GM19043 (cell line): ENCODE results near the gene ATG2A.
A peak's percentile ranks its signal among the peaks of the same experiment; 100 is the strongest.

Experiments
- ATAC-seq: cut with Tn5 transposase; IDR thresholded peaks from one replicate; pipeline ENCODE4 v1.9.1; 2021; ENCODE audit warnings: low read depth; ENCODE audit not compliant: unreplicated experiment

The ATG2A gene

DNA sequence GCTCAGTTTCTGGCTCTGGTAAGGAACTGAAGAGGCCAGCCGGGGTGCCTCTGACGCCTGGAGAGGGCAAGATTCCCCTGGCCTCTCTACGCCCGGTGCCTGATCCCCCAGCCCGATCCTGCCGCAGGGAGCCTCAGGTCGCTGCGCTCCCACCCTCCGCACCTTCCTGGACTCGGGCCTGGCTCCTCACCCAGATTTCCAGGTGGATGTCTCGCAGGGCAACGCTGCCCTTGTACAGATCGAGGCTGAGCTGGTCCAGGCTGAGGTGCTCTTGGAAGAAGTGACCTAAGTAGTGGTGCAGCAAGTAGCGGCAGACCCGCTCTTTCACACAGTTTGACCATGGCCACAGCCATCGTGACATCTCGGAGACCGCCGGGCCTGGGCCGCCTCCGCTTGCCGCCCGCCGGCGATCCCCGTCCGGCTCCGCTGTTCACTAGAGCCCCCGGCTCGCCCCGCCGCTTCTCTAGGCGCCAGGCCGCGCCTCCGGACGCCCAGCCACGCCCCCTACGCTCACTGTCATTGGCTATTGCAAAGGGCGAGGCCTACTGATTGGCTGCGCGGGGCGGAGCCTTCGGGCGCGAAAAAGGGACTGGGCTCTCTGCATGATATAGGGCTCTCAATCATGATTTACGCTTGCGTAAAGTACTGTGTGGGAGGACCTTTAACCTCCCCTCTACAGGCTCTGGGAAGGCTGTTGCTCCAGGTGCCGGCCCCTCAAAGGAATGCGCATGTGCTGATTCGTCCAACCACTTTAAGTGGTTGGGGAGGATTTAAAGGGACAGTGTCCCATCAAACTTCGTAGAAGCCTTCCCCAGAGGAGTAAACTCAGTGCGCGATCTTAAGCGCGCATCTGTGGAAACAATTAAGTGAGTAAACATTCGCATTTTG is at the start of gene ATG2A:
Gene ATG2A, minus strand, starts transcription at position 435 of the 888 bp plus-strand sequence. Its CDS starts 74 bp downstream, at position 361.
- peak; percentile 92 for ATAC-seq

DNA sequence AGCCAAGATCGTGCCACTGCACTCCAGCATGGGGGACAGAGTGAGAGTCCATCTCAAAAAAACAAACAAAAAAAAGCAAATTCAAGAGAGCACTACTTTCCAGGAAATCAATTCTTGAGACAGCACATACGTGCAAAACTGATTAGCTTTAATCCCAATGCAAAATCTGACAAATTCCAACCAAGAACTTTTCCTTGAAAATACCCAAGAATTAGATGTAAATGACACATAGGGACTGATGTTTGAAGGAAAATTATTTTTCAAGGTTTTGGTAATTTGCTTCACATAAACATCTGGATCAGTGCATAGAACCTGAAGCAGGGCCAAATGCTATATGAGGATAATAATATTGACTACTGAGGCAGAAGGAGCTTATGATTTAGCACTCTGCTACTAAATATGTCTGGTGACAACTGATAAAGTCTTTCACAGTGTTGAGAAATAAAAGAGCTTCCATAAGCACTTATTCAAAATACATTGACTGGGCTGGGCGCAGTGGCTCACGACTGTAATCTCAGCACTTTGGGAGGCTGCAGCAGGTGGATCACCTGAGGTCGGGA is 46.1 kb upstream of the ATG2A start:
- no peak for ATAC-seq

- ATAC-seq: no peak
Measured at GRCh38 chr11:64960719-64961118, 43.7 kb upstream of the ATG2A start.

DNA sequence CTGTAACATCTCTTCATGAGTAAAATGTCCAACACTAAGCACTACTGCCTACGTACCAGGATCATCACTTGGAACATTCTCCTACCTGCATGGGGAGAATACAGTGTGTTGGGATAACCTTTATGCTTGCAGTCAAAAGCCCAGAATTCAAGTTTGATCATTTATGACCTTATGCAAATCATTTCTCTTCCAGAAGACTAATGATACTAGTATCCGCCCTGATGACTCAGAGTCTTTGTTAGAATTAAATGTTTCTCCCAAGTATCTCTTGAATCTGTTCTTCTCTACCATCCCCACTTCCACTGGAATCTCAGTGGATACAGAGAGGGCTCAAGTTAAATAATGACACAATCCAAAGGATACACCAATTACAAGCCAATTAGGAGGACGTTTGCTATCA is 42.5 kb upstream of the ATG2A start:
- ATAC-seq: no peak

- no peak for ATAC-seq
Measured at GRCh38 chr11:64954201-64954600, 37.2 kb upstream of the ATG2A start.

DNA sequence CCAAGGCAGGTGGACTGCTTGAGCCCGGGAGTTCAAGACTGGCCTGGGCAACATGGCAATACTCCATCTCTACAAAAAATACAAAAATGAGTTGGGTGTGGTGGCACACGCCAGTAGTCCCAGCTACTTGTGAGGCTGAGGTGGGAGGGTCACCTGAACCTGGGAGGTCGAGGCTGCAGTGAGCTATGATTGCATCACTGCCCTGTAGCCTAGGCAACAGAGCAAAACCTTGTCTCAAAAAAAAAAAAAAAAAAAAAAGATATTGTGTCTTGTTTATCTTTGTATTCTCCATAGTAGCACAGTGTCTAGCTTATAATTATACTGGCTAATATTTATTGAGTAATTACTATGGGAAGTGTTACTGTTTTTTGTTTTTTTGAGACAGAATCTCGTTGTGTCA is 34.5 kb upstream of the ATG2A start:
- ATAC-seq: no peak

DNA sequence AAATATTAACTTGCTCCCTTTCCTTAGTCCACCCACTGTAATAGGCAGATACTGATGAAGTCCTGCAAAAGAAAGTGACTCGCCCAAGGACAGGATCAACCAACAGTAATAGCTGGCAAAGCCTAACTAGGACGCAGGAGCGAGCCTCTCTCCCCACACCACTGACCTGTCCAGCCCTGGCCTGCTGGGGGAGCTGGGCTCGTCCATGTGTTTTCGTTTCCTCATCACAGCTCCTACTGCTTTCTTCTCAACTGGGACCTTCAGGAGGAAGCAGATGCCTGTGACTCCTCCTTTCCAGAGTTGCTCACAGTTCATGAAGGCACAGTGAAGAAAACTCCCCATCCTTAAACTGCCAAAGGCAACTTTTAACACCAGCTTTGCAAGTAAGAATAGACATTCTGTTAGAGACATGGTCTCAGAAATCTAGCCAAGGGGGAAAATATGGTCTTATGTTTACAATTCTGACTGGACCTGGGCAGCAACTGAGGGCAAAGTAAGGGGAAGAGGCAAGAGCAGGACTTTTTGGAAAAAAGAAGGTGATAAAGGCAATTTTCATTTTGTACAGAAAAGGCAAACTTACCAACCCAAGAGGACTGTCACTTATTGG is 30.3 kb upstream of the ATG2A start:
- no peak for ATAC-seq

DNA sequence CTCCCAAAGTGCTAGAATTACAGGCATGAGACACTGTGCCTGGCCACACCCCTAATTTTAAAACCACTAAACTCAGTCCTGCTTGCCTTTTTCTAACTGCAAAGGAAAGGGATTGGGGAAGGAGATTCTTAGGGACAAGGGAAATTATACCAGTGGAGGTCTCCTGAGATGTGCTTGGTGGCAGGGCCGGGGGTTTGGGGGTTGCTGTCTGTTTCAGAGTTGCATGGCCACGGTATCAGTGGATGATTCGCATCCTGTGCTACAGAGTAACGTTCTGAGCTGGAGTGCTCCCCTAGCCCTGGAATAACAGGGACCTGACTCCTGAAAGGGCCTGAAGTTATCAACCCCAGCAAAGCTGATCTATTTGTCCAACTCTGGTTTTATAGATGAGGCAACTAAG is 19.5 kb upstream of the ATG2A start:
- ATAC-seq: no peak

GRCh38 chr11:64935359-64936081 is 18.5 kb upstream of the ATG2A start, which contains the start of gene GPHA2:
Gene GPHA2, minus strand, starts transcription at chr11:64935893. Its CDS starts 433 bp downstream, at chr11:64935460.
- no peak for ATAC-seq

DNA sequence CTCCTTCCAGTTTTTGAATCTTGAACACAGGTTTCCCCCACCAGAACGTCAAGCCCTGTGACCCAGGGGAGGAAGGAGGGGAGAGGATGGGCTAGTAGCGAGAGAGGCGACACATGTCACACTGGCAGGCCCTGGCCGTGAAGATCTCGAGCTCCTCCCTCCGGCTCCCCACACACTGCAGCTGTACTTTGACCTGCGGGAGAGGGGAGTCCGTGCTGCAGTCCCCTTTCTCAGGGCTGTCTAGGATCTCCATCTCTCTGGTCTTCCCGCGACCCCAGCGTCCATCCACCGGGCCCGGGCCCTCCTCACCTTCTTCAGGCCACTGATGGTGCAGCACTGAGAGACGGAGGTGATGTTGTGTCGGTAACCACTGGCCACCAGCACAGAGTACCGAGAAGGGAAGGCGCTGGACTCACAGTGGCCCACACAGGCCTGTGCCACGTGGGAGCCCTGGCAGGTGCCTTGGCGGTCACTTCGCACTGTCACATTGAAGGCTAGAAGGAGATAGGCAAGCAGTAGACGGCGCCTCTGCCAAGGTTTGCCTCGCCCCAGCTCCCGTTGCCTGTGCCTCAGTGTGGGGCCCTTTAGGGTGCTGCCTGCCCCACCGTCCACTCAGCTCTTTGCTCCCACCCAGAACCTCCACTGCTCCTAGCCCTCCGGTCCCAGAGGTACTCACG is 17.8 kb upstream of the ATG2A start:
- ATAC-seq: no peak

DNA sequence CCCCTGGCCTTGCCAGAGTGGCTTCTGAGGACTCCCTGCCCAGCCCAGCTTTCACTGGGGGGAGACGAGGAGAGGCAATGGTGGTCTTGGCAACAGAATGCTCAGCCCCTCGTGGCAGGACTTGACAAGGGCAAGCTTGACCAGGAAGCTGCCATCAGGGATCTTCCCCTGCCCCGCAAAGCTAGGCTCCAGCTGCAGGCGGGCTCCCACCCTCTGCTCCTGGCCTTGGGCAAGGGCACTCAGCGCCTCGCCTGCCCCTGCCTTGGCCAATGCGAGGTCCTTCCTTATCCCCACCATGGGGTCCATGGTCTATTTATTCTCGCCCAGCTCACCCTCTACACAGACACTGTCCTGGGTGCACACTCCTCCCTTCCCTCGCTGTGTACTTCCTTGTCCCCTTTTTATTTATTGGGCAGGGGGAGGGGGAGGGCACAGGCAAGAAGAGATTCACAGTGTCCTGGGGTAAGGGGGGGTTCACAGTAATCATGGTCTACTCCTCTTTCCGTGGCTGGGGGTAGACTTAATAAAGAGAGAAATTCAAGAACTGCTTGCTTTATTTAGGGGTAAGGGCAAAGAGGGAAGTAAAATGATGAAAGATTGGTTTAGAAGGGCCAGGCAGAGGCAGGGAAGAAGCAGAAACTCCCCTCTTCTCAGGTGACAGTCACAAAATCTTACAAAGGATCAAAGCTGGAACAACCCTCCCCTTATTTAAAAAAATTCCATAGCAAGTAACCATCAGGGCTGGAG is 17.1 kb upstream of the ATG2A start:
- ATAC-seq: no peak

DNA sequence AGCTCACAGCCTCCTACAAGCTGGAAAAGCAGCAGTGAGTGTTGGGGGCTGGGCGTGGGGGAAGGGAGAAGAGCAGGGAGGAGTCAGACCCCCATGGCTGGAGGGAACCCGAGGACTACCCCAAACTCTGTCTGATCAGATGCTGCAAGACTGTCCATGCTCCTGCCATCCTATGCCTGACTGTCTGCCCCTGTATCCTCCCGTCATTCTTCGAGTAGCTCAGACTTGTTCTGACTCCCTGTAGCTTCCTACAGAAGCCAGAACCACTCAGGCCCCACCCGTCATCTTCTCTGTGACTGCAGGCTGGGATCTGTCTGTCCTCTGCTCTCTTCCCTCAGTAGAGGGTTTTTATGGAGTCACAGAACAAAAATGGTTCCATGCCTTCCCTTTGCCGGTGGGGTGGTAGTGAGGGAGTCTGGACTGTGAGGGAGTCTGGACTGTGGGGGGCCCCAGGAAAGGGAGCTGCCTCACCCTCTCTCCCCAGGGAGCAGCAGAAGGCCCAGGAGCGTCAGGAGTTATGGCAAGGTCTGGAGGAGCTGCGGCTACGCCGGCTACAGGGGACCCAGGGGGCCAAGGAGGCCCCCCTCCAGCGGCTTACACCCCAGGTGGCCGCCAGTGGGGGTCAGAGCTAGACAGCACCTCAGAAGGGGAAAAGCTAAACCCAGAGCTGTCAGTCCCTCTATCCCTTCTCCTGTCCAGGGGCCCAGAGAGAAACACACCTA is 16.4 kb upstream of the ATG2A start:
- no peak for ATAC-seq

DNA sequence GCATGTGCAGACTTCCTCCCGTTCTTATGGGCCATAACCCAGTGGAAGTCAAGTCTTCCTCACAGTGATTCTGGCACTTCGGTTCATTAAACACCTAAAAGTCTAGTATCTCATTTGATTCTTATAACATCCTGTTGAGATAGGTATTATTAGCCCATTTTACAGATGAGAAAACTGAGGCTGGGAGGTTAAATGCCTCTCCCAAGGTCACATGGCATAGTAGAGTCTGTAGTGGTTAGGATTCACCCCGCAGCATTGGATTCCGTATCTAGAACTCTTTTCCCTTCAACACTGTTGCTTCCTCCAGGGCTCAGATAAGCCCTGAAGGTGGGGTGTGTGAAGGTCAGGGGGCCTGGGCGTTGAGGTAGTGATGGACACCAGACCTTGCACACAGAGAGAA is 15.3 kb upstream of the ATG2A start:
- ATAC-seq: no peak

DNA sequence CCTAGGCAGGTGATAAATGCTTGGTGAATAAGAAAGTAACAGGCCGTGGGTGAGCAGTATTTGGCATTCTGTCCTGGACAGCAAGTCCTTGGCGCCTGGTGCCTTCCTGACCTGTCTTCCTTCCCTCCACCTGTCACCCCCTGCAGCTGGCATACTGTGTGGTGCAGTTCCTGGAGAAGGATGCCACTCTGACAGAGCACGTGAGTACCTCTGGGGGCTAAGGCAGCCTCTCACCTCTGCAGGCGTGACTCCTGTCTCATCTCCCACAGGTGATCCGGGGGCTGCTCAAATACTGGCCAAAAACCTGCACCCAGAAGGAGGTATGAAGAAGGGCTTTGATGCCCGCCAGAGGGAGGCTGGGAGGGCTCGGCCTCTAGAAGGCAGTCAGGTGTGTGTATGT is 14.3 kb upstream of the ATG2A start:
- no peak for ATAC-seq

DNA sequence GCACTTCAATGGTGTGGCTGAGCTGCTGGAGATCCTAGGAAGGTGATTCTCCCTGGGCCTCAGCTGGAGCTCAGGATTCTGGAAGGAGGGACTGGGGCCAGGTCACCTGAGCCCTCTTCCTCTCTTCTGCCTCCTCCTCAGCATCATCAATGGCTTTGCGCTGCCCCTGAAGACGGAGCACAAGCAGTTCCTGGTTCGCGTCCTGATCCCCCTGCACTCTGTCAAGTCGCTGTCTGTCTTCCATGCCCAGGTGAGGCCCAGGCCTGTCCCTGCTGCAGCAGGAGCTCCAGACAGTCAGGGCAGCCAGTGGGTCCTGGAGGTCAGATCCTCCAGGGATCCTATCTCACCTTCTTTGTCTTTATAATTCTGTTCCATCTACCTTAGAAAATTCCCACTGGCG is 13.3 kb upstream of the ATG2A start:
- ATAC-seq: no peak

- ATAC-seq: no peak
Measured at GRCh38 chr11:64929625-64930024, 12.6 kb upstream of the ATG2A start.

DNA sequence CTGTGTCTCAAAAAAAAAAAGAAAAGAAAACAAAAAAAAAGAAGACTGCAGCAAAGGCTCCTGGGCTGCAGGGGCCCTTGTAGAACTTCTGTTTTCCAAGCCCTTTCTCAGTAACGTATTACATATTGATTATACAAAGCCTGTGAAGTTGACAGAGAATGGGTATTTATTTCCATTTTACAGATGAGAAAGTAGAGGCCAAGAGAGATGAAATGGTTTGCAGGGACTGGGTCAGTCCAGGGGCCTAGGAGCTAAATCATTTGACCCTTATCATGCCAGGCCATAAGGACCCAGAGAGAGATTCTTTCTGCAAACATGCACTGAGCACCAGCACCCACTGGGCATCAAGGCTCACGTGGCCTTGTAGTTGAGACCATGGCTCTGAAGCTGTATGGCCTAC is 11.9 kb upstream of the ATG2A start:
- no peak for ATAC-seq

- ATAC-seq: no peak
Measured at GRCh38 chr11:64926689-64927088, 9.7 kb upstream of the ATG2A start.
